ENCODE measurements around the gene LRP5. TPM values are rescaled to one million over a fixed set of nuclear protein-coding genes. Genes with fewer than 3 reads are reported as not detected.

Gene LRP5
- total and polyA plus RNA-seq, 9 of the 15 experiments (the other 6 are each of a cell fraction or from before 2014, with no cell fraction given), result 0.48 to 44.2 (median 13.5) TPM

DNA sequence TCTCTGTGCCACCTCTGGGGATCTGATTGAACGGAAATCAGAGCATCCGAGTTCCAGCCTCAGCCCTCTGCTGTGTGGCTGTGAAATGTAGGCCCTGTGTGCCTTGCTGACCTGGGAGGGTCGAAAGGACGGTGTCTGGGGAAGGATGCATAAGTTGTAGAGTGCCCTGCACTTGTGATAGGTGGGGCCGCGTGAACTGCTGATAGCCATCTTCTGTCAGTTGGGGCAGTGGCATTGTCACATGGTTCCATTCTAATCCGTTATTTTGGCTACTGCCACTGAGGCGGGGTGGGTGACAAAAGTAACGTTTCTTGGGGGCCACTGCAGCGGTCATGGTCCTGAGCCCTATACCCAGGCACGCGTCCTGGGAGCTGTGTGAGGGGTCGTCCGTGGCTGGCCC, 63.4 kb downstream of the LRP5 start (continued):
- TF ChIP-seq MIER1 (IDR thresholded peaks at IDR 0.05; ENCODE audit: low read depth) (no peak), RNF219 (CRISPR knock-in tag; IDR thresholded peaks at IDR 0.05) (no peak), SMARCA5 (IDR thresholded peaks at IDR 0.05) (no peak), PYGO2 (tag; IDR thresholded peaks at IDR 0.05) (no peak), XRCC5 (IDR thresholded peaks at IDR 0.05; ENCODE audit: low read depth, low read length) (no peak), KLF6 (CRISPR knock-in tag; IDR thresholded peaks at IDR 0.05; ENCODE audit: borderline replicate concordance) (peak; percentile 59; the same call in 1 of the 2 replicates)
- TF ChIP-seq, protein P1, sequence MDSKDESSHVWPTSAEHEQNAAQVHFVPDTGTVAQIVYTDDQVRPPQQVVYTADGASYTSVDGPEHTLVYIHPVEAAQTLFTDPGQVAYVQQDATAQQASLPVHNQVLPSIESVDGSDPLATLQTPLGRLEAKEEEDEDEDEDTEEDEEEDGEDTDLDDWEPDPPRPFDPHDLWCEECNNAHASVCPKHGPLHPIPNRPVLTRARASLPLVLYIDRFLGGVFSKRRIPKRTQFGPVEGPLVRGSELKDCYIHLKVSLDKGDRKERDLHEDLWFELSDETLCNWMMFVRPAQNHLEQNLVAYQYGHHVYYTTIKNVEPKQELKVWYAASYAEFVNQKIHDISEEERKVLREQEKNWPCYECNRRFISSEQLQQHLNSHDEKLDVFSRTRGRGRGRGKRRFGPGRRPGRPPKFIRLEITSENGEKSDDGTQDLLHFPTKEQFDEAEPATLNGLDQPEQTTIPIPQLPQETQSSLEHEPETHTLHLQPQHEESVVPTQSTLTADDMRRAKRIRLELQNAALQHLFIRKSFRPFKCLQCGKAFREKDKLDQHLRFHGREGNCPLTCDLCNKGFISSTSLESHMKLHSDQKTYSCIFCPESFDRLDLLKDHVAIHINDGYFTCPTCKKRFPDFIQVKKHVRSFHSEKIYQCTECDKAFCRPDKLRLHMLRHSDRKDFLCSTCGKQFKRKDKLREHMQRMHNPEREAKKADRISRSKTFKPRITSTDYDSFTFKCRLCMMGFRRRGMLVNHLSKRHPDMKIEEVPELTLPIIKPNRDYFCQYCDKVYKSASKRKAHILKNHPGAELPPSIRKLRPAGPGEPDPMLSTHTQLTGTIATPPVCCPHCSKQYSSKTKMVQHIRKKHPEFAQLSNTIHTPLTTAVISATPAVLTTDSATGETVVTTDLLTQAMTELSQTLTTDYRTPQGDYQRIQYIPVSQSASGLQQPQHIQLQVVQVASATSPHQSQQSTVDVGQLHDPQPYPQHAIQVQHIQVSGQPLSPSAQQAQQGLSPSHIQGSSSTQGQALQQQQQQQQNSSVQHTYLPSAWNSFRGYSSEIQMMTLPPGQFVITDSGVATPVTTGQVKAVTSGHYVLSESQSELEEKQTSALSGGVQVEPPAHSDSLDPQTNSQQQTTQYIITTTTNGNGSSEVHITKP (IDR thresholded peaks at IDR 0.05; ENCODE audit: partially characterized antibody), result peak; percentile 79
- TF ChIP-seq, protein P2, sequence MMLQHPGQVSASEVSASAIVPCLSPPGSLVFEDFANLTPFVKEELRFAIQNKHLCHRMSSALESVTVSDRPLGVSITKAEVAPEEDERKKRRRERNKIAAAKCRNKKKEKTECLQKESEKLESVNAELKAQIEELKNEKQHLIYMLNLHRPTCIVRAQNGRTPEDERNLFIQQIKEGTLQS (IDR thresholded peaks at IDR 0.05), result no peak
- TF ChIP-seq, protein P2 (CRISPR knock-in tag; conservative IDR thresholded peaks at IDR 0.05), result no peak

All from K562 (cell line).